ACC112 (cell line): ENCODE results near the gene PUS7L.

ENCODE experiments used
- H2AFZ ChIP-seq: fragments of 200-600 bp; sonication (generic); one replicate; pipeline ENCODE4 v1.6.0; 2017; ENCODE audit warnings: antibody characterized with exemption, low read length; ENCODE audit not compliant: unreplicated experiment
- H3K27ac ChIP-seq: fragments of 200-600 bp; sonication (generic); 2 replicates; pipeline ENCODE4 v1.5.1; 2014; ENCODE audit warnings: low read depth, mild to moderate bottlenecking, antibody characterized with exemption, low read length, moderate library complexity
- H3K27me3 ChIP-seq: fragments of 200-600 bp; sonication (generic); 2 replicates; pipeline ENCODE4 v1.6.1; 2014; ENCODE audit warnings: mild to moderate bottlenecking, antibody characterized with exemption, low read length, moderate library complexity, mixed read lengths; ENCODE audit not compliant: insufficient read depth
- H3K36me3 ChIP-seq: fragments of 200-600 bp; sonication (generic); 2 replicates; pipeline ENCODE4 v1.6.1; 2016; ENCODE audit warnings: mild to moderate bottlenecking, antibody characterized with exemption, low read length, moderate library complexity, mixed read lengths; ENCODE audit not compliant: insufficient read depth
- H3K4me1 ChIP-seq: fragments of 200-600 bp; sonication (generic); one replicate; pipeline ENCODE4 v1.6.1; 2016; ENCODE audit warnings: low read length, mixed read lengths; ENCODE audit not compliant: insufficient read depth, unreplicated experiment, control insufficient read depth
- H3K4me3 ChIP-seq: fragments of 200-600 bp; sonication (generic); 2 replicates; pipeline ENCODE4 v1.5.1; 2014; ENCODE audit warnings: mild to moderate bottlenecking, low read depth, low read length
- H3K79me2 ChIP-seq: fragments of 200-600 bp; sonication (generic); one replicate; pipeline ENCODE4 v1.6.0; 2016; ENCODE audit warnings: low read length; ENCODE audit not compliant: control insufficient read depth, unreplicated experiment, insufficient read depth

Gene PUS7L

DNA sequence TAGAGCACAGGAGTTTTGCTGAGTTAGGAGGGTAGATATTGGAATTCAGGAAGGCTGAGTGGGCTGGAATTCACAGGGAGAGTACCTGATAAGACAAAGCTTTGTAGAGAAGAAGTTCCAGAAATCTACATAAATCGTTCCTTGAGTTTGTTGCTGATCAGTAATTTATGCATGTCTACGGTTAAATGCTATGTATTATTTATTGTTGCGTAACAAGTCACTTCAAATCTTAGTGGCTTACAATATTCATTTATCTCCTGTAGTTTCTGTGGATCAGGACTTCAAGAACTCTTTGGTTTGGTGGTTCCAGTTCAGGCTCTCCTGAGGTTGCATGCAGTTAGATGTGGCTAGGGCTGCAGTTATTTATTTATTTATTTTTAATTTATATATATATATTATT lies 7.8 kb downstream of the PUS7L start:
- Histone ChIP-seq H3K27me3 (no peaks in the 10 kb centered on the region), H3K36me3 (peaks cover 31% of the 10 kb centered on the region), H3K4me1 (no peaks in the 10 kb centered on the region), H3K79me2 (peaks cover 6% of the 10 kb centered on the region), H3K4me3 (no peak overlapping the region), H3K27ac (no peak overlapping the region), H2AFZ (no peak overlapping the region)

DNA sequence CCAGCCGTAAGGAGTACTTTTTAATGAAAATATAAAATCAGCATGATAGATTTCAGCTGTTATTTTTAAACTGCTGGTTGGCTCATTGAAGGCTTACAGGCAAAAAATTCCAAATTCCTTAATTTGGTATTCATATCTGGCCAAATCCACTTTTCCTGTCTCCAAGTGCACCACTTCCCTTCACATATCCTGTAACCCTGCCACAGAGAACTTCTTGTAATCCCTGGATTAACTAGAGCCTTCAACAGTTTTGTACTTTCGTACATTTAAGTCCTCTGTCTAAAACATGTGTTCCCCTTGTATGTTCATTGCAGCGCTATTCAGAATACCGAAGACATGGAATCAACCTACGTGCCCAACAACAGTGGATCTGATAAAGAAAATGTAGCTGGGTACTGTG lies 9.6 kb downstream of the PUS7L start:
- H3K36me3 ChIP-seq, result peaks cover 38% of the 10 kb centered on the region

DNA sequence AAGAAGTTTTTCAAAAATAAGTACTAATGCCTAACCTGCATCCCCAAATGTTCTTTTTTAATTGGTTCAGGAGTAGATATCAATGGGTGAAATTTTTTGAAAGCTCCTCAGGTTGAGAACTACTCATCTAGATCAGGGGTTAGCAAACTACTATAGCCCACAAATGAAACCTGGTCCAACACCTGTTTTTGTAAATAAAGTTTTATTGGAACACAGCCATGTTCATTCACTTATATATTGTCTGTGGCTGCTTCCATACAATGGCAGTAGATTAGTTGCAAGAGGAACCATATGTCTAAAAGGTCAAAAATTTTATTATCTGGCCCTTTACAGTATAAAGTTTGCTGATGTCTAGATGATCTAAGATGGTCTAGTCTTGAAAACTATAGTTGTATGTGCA lies 13.8 kb downstream of the PUS7L start:
- H3K4me1 ChIP-seq, result peaks cover 28% of the 10 kb centered on the region
- H3K4me3 ChIP-seq, result no peak overlapping the region
- no peak overlapping the region for H3K27ac ChIP-seq
- peaks cover 42% of the 10 kb centered on the region for H3K36me3 ChIP-seq
- no peak overlapping the region for H2AFZ ChIP-seq
- no peaks in the 10 kb centered on the region for H3K27me3 ChIP-seq
- H3K79me2 ChIP-seq, result no peaks in the 10 kb centered on the region

More for the DNA sequence above, 9.6 kb downstream of the PUS7L start:
- Histone ChIP-seq H3K27ac (no peak overlapping the region), H3K4me1 (no peaks in the 10 kb centered on the region), H3K4me3 (no peak overlapping the region), H2AFZ (no peak overlapping the region), H3K79me2 (peaks cover 6% of the 10 kb centered on the region), H3K27me3 (no peaks in the 10 kb centered on the region)

DNA sequence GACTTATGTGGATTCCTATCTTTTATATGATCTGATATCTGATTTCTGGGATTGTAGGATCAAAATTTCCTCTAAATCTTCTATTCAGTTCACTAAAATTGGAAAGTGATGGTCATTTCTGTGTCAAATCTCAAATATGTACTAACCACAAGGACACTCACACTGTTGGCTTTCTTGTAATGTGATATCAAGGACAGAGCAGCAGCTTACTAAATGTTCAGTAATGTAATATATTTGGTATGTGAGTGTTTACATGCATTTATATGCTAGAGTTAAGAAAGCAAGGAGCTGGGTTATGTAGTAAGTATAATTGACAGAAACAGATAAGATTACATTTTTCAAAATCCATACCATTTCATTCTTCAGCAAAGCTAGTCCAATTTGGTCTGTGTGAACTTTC lies 16.5 kb downstream of the PUS7L start:
- no peaks in the 10 kb centered on the region for H3K27me3 ChIP-seq
- H2AFZ ChIP-seq, result no peak overlapping the region
- H3K27ac ChIP-seq, result peak overlapping the region; percentile 82
- H3K79me2 ChIP-seq, result no peaks in the 10 kb centered on the region
- H3K4me1 ChIP-seq, result peaks cover 49% of the 10 kb centered on the region
- H3K4me3 ChIP-seq, result no peak overlapping the region
- peaks cover 42% of the 10 kb centered on the region for H3K36me3 ChIP-seq

DNA sequence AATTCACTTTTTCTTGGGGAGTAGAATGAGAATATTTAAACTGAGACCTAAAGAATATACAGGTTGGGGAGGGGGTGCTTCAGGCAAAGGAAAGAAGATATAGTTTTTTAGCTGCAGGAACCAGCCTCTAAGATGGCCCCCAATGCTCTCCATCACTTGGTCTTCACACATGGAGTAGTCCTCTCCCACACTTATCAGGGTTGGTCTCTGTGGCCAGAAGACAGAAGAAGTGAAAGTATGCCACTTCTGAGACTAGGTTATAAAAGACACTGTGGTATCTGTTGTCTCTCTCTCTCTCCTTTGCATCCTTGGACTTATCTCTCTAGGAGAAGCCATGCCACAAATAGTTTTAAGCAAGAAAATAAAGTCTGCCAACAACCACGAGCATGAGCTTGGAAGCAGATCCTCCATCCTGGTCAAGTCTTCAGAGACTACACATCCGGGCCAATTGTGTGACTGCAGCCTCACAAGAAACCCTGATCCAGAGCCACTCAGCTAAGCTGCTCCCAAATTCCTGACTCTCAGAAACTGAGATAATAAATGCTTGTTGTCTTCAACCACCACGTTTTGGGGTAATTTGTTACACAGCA lies 18.0 kb downstream of the PUS7L start:
- no peak overlapping the region for H3K4me3 ChIP-seq
- peak overlapping the region; percentile 82 for H3K27ac ChIP-seq

DNA sequence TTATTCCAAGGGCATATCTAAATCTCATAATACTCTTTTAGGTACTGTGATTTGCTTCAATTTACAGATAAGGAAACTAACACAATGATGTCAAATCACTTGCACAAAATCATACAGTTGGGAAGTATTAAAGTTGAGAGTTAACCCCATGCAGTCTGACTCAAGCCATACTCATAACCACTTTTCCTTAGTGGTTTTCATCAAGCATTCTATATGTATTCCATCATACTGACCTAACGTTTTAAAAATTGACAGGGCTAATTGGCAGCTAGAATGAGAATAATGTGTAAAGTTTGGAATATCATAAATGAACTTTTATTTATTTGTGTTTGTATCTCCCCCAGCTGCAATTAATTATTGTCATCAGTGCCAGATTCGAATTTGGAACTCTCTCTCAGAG lies 20.9 kb downstream of the PUS7L start:
- H3K36me3 ChIP-seq, result peaks cover 7% of the 10 kb centered on the region
- peak overlapping the region; percentile 39 for H3K4me3 ChIP-seq
- no peak overlapping the region for H2AFZ ChIP-seq
- H3K4me1 ChIP-seq, result peaks cover 56% of the 10 kb centered on the region
- peak overlapping the region; percentile 59 for H3K27ac ChIP-seq
- H3K79me2 ChIP-seq, result no peaks in the 10 kb centered on the region
- no peaks in the 10 kb centered on the region for H3K27me3 ChIP-seq

More for the DNA sequence above, 18.0 kb downstream of the PUS7L start:
- no peaks in the 10 kb centered on the region for H3K79me2 ChIP-seq
- H3K36me3 ChIP-seq, result peaks cover 29% of the 10 kb centered on the region
- no peaks in the 10 kb centered on the region for H3K27me3 ChIP-seq
- H3K4me1 ChIP-seq, result peaks cover 59% of the 10 kb centered on the region
- H2AFZ ChIP-seq, result peak overlapping the region; percentile 43

DNA sequence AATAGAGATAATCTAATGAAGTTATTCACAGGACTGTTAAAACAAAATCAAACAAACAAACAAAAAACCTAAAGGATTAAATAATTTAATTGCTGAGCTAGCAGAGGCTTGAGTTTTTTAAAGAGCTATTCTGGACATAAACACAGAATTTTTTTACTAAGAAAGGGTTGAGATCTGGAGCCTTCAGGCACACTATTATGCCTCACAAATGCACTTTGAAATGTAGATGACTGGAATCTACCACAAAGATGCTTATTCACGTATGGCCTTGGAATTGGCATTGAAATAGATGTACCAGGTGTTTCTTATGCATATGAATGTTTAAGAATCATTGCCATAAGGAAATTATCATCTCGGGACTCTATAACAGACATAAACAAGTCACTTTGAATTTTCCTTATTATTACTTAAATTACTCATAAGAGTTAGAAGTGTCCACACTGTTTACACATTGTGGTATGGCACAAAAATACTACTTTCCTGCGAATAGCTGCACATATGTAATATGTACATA lies 21.6 kb downstream of the PUS7L start:
- Histone ChIP-seq H3K27me3 (no peaks in the 10 kb centered on the region), H3K79me2 (no peaks in the 10 kb centered on the region), H3K4me3 (peak overlapping the region; percentile 25; the same call in 1 of the 2 replicates), H3K4me1 (peaks cover 49% of the 10 kb centered on the region), H3K36me3 (peaks cover 7% of the 10 kb centered on the region), H3K27ac (peak overlapping the region; percentile 30), H2AFZ (peak overlapping the region; percentile 56)

DNA sequence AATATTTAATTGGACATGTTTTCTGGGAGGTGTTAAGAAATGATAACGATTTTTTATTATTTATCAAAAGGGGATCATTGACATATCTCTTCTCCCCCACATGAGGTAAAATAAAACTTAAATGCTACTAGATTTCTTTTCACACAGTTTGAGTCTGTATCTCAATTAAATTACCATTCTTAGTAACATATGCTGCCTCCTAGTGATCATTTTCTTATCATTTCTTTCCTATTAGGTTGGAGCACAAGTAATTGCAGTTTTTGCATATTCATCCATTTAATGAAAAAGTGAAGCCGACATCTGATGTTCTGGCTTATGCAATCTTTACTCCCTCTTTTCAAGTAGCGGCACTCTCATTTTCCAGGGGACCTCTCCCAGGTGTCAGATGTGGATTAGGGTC lies 24.9 kb downstream of the PUS7L start:
- H3K4me3 ChIP-seq, result no peak overlapping the region
- no peaks in the 10 kb centered on the region for H3K79me2 ChIP-seq
- H3K36me3 ChIP-seq, result peaks cover 4% of the 10 kb centered on the region
- no peak overlapping the region for H2AFZ ChIP-seq
- H3K4me1 ChIP-seq, result peaks cover 25% of the 10 kb centered on the region
- H3K27me3 ChIP-seq, result no peaks in the 10 kb centered on the region
- no peak overlapping the region for H3K27ac ChIP-seq

DNA sequence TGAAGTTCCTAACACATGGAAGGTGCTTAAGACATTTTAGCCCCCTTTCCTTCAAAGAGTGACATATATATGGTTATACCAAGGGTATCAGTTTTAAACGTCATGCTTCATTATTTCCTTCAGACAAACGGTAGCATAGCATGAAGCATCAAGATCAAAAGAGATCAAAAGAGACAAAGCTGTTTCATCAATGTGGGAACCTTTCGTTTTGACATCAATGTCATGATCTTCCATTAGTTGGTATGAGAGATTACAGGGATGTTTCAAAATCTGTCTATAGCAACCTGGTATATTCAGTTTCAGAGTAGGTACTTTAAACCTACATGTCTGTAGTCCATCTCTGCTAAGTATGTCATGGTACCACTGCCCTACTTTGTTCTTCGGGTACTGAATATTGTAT lies 28.3 kb downstream of the PUS7L start:
- Histone ChIP-seq H3K4me3 (no peak overlapping the region), H3K27me3 (no peaks in the 10 kb centered on the region), H2AFZ (no peak overlapping the region), H3K79me2 (no peaks in the 10 kb centered on the region), H3K36me3 (peaks cover 4% of the 10 kb centered on the region), H3K4me1 (peaks cover 4% of the 10 kb centered on the region), H3K27ac (no peak overlapping the region)

DNA sequence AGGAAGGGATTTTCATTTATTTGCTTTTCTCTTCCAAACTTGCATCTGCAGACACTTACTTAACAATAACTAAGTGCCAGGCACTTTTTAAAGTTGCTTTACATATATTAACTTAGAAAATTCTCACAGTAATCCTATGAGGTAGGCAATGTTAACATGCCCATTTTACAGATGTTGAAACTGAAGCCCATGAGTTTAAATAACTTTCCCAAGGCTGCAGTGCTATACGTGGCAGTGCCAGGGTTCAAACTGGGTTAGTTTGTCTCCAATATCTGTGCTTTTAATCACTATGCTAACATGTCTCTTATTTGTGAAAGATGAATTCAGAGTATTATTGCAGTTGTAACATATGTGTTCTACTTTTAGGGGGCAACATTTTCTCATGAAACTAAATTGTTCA lies 29.9 kb downstream of the PUS7L start:
- Histone ChIP-seq H3K4me1 (peaks cover 4% of the 10 kb centered on the region), H3K4me3 (no peak overlapping the region), H3K79me2 (no peaks in the 10 kb centered on the region), H3K27ac (no peak overlapping the region), H2AFZ (no peak overlapping the region), H3K27me3 (no peaks in the 10 kb centered on the region), H3K36me3 (peaks cover 4% of the 10 kb centered on the region)

DNA sequence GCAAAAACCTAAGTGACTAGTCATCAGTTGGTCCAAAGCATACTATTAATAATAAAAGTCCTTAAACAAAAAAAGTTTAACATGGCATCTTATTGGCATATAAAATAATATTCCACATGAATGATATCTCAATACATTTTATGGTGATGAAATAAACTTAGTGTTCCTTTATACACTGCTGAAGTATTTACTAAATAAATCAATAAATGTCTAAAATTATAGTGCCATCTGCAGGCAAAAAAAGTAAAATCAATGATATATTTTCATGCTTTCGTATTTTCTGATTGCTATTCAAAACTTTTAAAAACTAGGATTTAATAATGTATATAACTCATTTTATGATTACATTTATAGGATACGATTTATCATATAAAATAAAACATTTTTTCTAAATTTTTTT lies 30.5 kb downstream of the PUS7L start:
- Histone ChIP-seq H3K27me3 (no peaks in the 10 kb centered on the region), H3K4me3 (no peak overlapping the region), H2AFZ (no peak overlapping the region), H3K36me3 (peaks cover 4% of the 10 kb centered on the region), H3K4me1 (peaks cover 4% of the 10 kb centered on the region), H3K27ac (no peak overlapping the region), H3K79me2 (no peaks in the 10 kb centered on the region)
